Neural cell (in vitro differentiated cells): Measurements from ENCODE around the gene HHATL. TPM values are rescaled to one million over a fixed set of nuclear protein-coding genes. Genes with fewer than 3 reads are reported as not detected.

Experiments
- H2AFZ ChIP-seq: fragments of 200-600, 300-800 bp; sonication (generic), shearing (Covaris generic); 2 replicates; pipeline ENCODE4 v1.6.0; 2014; ENCODE audit warnings: low read depth, mild to moderate bottlenecking, antibody characterized with exemption, low read length, moderate library complexity
- H3F3A ChIP-seq: fragments of 200-600 bp; shearing (Covaris generic); 2 replicates; pipeline ENCODE4 v1.6.1; 2016; ENCODE audit warnings: mild to moderate bottlenecking, moderate library complexity, mixed read lengths, antibody characterized with exemption, low read length; ENCODE audit not compliant: insufficient read depth, poor library complexity, severe bottlenecking
- H3K27ac ChIP-seq: fragments of 200-600, 300-800 bp; sonication (generic), shearing (Covaris generic); 2 replicates; pipeline ENCODE4 v1.5.1; 2014; ENCODE audit warnings: mild to moderate bottlenecking, low read length, moderate library complexity
- H3K27me3 ChIP-seq: fragments of 300-800, 200-600 bp; sonication (generic), shearing (Covaris generic); 2 replicates; pipeline ENCODE4 v1.6.0; 2014; ENCODE audit warnings: mild to moderate bottlenecking, low read depth, low read length, moderate library complexity; ENCODE audit not compliant: insufficient read depth
- H3K36me3 ChIP-seq: fragments of 300-800, 200-600 bp; sonication (generic), shearing (Covaris generic); 2 replicates; pipeline ENCODE4 v1.5.1; 2014; ENCODE audit warnings: mild to moderate bottlenecking, antibody characterized with exemption, low read length, moderate library complexity; ENCODE audit not compliant: insufficient read depth
- H3K4me2 ChIP-seq: fragments of 300-800, 200-600 bp; sonication (generic), shearing (Covaris generic); 2 replicates; pipeline ENCODE4 v1.6.0; 2014; ENCODE audit warnings: mild to moderate bottlenecking, low read length
- H3K4me3 ChIP-seq: fragments of 300-800, 200-600 bp; sonication (generic), shearing (Covaris generic); 2 replicates; pipeline ENCODE4 v1.5.1; 2014; ENCODE audit warnings: mild to moderate bottlenecking, low read length, moderate library complexity
- H3K79me2 ChIP-seq: fragments of 200-600 bp; shearing (Covaris generic); replicated peaks from 2 replicates; pipeline ENCODE4 v1.6.0; 2014; ENCODE audit warnings: mild to moderate bottlenecking, low read length, moderate library complexity; ENCODE audit not compliant: insufficient read depth
- H3K9ac ChIP-seq: fragments of 300-800, 200-600 bp; sonication (generic), shearing (Covaris generic); 2 replicates; pipeline ENCODE4 v1.6.1; 2016; ENCODE audit warnings: mild to moderate bottlenecking, low read length, mixed read lengths
- H3K9me2 ChIP-seq: fragments of 200-600 bp; shearing (Covaris generic); 2 replicates; pipeline ENCODE4 v1.6.1; 2016; ENCODE audit warnings: mild to moderate bottlenecking, low read length, mixed read lengths; ENCODE audit not compliant: insufficient read depth
- H3K9me3 ChIP-seq: fragments of 200-600, 300-800 bp; sonication (generic), shearing (Covaris generic); 2 replicates; pipeline ENCODE4 v1.6.1; 2016; ENCODE audit warnings: mild to moderate bottlenecking, mixed run types, low read length, moderate library complexity, mixed read lengths
- H4K20me1 ChIP-seq: fragments of 200-600 bp; shearing (Covaris generic); 2 replicates; pipeline ENCODE4 v1.6.1; 2016; ENCODE audit warnings: mild to moderate bottlenecking, mixed run types; ENCODE audit not compliant: insufficient read depth
- CTCF ChIP-seq: fragments of 450-650 bp; IDR thresholded peaks from 2 replicates; pipeline ENCODE4 v1.5.1; 2014; ENCODE audit warnings: antibody characterized with exemption, mild to moderate bottlenecking, moderate library complexity; ENCODE audit not compliant: poor library complexity, severe bottlenecking
- EP300 ChIP-seq: fragments of 450-650 bp; conservative IDR thresholded peaks from 2 replicates; pipeline ENCODE4 v1.6.1; 2014; ENCODE audit warnings: antibody characterized with exemption, mild to moderate bottlenecking, moderate library complexity; ENCODE audit not compliant: poor library complexity, severe bottlenecking
- EZH2 ChIP-seq: fragments of 200-600, 300-800 bp; shearing (Covaris generic), sonication (generic); IDR thresholded peaks from 2 replicates; pipeline ENCODE4 v1.6.1; 2014; ENCODE audit warnings: antibody characterized with exemption, low read length, borderline replicate concordance, mild to moderate bottlenecking; ENCODE audit not compliant: insufficient read depth, poor library complexity, severe bottlenecking
- MXI1 ChIP-seq: fragments of 450-650 bp; conservative IDR thresholded peaks from 2 replicates; pipeline ENCODE4 v1.6.1; 2014; ENCODE audit warnings: antibody characterized with exemption, mild to moderate bottlenecking; ENCODE audit not compliant: poor library complexity, severe bottlenecking
- POLR2AphosphoS5 ChIP-seq: IDR thresholded peaks from 2 replicates; pipeline ENCODE4 v1.6.1; 2012
- RAD21 ChIP-seq: fragments of 450-650 bp; conservative IDR thresholded peaks from 2 replicates; pipeline ENCODE4 v1.6.1; 2014; ENCODE audit warnings: antibody characterized with exemption, mild to moderate bottlenecking, moderate library complexity
- REST ChIP-seq: IDR thresholded peaks from 2 replicates; pipeline ENCODE4 v1.6.1; 2012; ENCODE audit warnings: borderline replicate concordance
- SMC3 ChIP-seq: fragments of 450-650 bp; conservative IDR thresholded peaks from 2 replicates; pipeline ENCODE4 v1.6.1; 2014; ENCODE audit warnings: antibody characterized with exemption, mild to moderate bottlenecking, moderate library complexity; ENCODE audit not compliant: poor library complexity
- TAF1 ChIP-seq: IDR thresholded peaks from 2 replicates; pipeline ENCODE4 v1.6.1; 2012; ENCODE audit warnings: low read depth
- polyA plus RNA-seq: library from polyadenylated mRNA; depleted of rRNA; stranded (reverse); fragments of >200 nt; gene quantifications from 2 replicates; pipeline ENCODE4 v1.2.3, GENCODE V29; 2014

Gene HHATL
- polyA plus RNA-seq, 1 donor from 2014 or later = not detected

DNA sequence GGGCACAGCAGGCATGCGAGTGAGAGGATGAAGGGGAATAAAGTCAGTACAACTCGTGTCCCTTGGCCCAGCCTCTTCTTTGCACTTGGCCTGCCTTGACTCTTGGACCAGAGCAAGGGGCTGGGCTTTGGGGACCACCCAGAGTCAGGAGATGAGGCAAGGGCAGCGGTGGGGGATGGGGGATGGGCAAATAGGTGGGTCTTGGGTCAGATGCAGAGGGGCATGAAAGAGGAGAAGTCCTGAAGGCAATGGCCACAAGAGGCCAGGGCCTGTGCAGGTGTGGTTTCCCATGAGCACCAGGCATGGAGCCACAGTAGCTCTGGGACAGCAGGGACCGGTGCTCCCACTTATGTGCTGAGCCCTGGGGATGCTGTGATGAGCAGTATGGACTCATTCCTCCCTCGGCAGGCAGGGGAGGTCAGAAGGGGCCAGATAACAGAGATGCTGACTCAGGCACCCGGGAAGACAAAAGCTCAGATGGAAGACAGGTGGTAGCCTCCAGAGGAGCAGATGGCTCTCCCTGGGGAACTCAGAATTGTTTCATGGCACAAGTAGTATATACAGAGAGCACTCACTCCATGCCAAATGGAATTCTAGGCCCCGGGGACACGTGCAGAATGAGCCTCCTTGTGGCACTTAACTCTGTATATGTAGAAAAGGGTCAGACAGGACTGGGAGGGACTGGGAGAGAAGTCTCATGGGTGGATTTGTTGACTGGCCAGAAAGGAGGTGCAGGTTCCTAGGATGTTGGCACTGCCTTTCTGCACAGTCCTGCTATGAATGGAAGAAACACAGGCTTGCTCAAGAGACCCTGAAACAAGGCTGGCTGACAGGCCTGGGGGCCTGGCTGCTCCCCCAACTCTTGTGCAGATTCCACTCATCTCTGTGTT is 34.8 kb downstream of the HHATL start:
- Histone ChIP-seq H3K36me3 (no peaks in the 10 kb centered on the region), H3K9me3 (no peaks in the 10 kb centered on the region), H3K27me3 (no peaks in the 10 kb centered on the region), H4K20me1 (no peaks in the 10 kb centered on the region), H3K27ac (no peak overlapping the region), H3F3A (no peaks in the 10 kb centered on the region), H2AFZ (no peak overlapping the region), H3K9me2 (no peaks in the 10 kb centered on the region), H3K4me3 (no peak overlapping the region), H3K79me2 (no peaks in the 10 kb centered on the region), H3K9ac (no peak overlapping the region), H3K4me2 (no peak overlapping the region)
- no peak for TF ChIP-seq TAF1
- TF ChIP-seq CTCF = no peak
- TF ChIP-seq MXI1 = no peak
- TF ChIP-seq EZH2 = no peak
- no peak for TF ChIP-seq SMC3
- TF ChIP-seq REST = no peak
- no peak for TF ChIP-seq POLR2AphosphoS5
- no peak for TF ChIP-seq RAD21
- no peak for TF ChIP-seq EP300

DNA sequence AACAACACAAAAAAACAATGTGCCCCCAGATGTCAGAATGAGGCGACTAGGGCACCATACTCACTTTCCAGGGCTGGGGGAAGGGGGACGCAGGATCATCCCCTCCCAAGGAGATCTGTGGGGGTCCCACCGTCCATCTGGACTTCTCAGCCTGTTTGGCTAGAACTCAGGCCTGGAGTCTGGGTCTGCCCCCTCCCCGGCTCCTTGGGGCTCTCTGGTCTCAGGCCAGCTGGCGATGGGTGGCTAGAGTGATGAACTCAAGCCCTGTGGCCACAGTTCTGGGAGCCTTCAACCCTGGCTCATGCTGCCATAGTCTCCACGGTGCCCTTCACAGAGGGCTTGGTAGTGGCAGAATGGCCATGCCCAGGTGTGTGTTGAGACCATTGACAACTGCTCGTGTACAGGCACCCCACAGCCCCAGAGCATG is 35.5 kb downstream of the HHATL start:
- no peak overlapping the region for H3K4me3 ChIP-seq
- no peak overlapping the region for H3K4me2 ChIP-seq
- H3F3A ChIP-seq = no peaks in the 10 kb centered on the region
- TF ChIP-seq EP300 (no peak), REST (no peak), RAD21 (no peak), POLR2AphosphoS5 (no peak), EZH2 (no peak), TAF1 (no peak), CTCF (no peak)
- H3K36me3 ChIP-seq = no peaks in the 10 kb centered on the region
- no peaks in the 10 kb centered on the region for H4K20me1 ChIP-seq
- H3K27me3 ChIP-seq = no peaks in the 10 kb centered on the region
- no peaks in the 10 kb centered on the region for H3K9me3 ChIP-seq
- H3K9ac ChIP-seq = no peak overlapping the region
- no peak overlapping the region for H2AFZ ChIP-seq
- H3K9me2 ChIP-seq = no peaks in the 10 kb centered on the region
- H3K27ac ChIP-seq = no peak overlapping the region
- H3K79me2 ChIP-seq = no peaks in the 10 kb centered on the region
